NCI-H1092 treated with DMSO at 0.1 percent for 48 hours (cell line): ENCODE data around the gene CD300LG.
"Not testable (repeated sequence)": the region's sequence is repeated elsewhere in the genome, so short reads cannot be mapped to it uniquely, and the experiment has no call there.

Experiments
- DNase-seq: peaks from one replicate; lab custom pipeline; 2025; lab: John Stamatoyannopoulos, UW

Gene CD300LG

GRCh38 chr17:43878260-43879175 is 31.5 kb downstream of the CD300LG start:
- DNase-seq, result peak; percentile 21

DNA sequence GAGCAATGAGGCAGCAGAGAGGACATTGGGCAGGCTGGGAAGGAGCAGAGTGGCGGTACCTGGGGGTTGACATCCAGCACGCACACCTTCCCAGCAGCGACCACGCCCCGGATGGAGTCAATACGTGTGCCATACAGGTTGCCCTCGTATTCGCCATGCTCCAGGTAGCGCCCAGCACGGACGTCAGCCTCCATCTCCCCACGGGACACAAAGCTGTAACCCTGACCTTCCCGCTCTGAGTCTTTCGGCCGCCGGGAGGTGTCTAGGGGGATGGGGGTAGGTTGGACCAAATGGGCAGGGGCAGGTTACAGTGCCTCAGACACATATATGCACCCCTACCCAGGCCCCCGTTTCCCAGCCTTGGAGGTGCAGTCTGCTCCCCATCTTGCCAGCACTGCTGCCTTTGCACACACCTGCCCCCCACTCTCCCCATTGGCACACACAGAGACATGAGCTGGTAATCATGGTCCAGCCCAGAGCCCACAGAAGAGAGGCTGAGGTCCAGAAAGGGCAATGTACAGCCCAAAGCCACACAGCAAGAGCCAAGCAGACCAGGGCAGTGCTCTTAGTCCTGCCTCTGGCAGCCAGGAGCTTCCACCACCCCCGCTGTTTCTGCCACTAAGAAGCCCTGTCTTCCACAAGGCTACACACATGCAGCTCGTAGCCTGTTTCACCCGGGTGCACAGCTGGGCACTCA is 32.9 kb downstream of the CD300LG start:
- DNase-seq, result no peak

DNA sequence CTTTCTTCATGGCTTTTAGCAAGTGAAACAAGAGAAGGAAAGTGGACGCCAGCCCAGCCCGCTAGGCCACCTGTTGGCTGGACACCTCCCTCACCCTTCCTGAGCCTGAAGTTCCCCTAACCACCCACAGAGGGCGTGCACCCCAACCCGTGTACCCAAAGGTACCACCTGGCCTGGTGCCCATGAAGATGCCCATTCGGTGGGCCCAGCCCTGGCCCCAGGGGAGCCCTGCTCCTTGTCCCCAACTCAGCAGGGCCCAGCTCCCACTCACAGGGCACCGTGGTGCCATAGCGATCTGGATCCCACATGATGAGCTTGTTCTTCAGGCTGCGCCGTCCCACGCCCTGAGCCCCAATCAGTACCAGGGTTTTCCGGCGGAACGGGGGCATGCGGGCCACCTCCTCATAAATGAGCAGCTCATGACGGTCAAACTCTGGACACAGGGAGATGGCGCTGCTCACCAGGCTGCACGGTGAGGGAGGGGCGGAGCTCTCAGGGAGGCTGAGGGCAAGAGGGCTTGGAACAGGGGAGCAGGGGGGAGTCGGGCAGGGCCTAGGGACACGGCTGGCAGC is 33.5 kb downstream of the CD300LG start:
- DNase-seq, result peak; percentile 4

DNA sequence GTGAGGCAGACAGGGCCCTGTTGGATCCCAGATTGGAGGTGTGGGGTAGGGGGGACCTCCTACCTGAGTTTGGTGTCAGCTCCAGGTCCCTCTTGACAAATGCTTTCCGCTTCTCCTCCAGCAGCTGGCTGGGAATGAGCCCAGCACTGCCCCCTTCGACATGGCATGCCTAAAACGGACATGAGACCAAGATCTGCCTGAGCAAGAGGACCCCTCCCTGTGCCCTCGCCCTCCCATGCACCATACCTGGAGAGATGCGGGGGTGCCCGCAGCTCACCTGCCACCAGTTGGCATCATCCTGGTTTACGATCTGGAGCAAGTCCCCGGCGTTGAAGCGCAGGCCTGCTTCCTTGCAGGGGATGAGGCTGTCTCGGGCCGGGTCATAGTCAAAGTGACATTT is 34.2 kb downstream of the CD300LG start:
- no peak for DNase-seq

DNA sequence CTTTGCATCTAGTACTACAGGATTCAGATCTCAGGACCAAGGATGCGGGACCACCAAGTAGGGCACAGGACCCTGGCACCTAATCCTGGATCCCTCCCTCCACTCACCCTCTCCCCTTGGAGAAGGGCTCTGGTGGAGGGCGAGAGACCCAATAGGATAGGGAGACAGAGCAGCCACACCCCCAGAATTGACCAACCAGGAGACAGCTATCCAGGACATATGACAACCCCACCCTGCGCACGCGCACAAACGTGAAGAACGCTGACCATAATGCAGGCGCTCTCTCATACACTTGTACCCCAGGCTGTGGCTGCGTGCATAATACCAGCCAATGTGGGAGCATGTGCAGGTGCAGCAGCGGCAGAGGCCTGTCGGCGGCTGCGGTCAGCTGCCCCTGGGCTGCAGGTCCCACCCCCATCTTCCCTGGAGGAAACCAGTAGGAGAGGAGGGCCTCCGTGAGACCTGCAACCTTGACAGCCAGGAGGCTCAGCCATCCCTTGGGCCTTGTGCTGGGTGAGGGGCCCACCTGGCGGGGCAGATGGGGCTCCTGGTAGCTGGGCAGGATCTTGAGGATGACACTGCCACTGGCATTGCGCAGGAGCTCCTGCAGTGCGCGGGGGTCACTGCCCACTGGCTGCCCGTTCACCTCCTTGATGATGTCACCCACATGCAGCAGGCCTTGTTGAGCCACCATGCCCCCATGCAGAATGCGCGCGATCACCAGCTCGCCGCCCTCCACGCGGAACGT is 35.0 kb downstream of the CD300LG start:
- DNase-seq, result no peak

DNA sequence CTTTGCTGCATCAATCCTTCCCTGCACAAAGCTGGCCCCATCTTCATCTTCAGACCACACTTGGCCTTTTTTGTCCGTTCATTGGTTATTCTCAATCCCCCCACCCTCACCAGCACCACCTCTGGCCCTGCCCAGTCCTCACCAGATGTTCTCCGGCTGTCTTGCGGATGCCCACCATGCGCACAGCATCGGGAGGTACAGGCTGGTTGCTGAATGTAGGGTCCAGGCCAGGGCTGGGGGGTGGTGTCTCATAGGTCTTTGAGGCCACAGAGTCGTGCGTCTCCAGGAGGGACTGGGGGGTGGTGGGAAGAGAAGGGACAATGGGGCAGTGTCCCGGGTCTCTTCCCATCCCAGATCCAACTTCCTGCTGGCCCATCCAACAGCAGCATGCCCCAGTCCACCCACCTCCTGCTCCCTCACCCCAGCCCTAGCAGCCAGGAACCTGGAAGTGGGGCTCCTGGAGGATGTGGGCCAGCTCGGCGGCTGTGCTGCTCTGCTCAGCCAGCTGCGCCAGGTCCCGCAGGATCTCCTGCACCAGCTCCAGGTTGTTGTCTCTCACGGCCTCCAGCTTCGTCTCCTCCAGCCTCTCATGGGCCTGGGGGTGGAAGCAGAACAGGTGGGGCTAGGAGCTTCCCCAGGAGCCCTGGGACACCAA is 35.9 kb downstream of the CD300LG start:
- DNase-seq, result no peak

- DNase-seq, result no peak
These were observed 41.6 kb downstream of the CD300LG start for GRCh38 chr17:43888548-43888947.

GRCh38 chr17:43890240-43890639 is 43.3 kb downstream of the CD300LG start:
- DNase-seq, result no peak

DNA sequence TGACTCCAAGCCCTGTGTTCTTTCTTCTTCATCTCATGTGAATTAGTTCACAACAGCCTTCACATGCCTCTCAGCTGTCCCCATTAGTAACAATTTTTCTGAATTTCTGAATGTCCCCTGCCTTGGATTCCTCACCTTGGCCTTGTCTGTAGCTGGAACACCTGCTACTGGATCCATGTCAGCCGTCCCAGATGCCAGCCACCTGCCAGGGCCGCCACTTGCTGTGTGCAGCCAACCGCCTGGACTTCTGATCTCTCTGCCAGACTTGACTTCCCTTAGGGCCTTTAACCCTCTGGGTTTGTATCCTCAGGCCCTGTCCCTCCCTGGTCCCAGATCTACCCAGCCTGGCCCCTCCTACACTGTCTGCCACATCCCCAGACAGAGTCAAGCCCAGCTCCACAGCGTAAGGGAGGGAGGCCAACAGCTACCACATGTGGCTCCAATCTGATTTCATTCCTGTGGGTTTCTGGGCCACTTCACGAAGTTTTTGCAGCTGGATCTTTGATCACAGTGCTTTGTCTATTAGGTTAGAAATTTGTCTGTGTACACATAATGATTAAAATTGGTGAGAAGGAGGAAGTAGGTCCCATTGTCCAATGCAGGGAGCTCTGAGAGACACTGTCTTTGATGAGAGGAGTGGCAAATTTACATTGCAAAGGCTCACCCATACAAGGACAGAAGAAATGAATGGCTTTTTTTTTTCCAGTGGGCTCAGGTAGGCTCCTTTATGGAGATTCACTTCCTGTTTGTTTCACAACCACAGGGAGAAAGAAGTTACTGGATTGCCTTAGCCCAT is 45.1 kb downstream of the CD300LG start:
- DNase-seq, result no peak

DNA sequence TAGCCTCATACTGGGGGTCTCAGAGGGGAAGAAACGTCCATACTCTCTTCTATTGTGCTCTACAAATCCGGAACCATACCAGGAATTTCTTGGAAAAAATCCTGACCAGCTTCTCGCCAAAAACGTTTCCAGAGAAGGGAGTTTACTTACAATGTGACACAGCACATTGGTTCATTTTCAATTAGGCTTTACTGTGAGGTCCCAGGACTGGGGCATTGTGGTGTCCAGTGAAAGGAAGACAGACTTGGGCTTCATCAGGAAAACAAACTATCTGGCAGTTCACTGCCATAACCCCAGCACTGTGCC is 45.6 kb downstream of the CD300LG start:
- no peak for DNase-seq

DNA sequence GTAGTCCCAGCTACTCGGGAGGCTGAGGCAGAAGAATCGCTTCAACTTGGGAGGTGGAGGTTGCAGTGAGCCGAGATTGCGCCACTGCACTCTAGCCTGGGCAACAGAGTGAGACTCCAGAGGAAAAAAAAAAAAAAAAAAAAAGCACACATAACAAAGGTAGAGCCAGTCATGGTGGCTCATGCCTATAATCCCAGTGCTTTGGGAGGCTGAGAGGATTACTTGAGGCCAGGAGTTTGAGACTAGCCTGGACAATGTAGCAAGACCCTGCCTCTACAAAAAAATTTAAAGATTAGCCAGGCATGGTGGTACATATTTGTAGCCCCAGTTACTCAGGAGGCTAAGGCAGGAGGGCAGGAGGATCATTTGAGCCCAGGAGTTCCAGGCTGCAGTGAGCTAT is 47.5 kb downstream of the CD300LG start:
- DNase-seq, result not testable (repeated sequence)

DNA sequence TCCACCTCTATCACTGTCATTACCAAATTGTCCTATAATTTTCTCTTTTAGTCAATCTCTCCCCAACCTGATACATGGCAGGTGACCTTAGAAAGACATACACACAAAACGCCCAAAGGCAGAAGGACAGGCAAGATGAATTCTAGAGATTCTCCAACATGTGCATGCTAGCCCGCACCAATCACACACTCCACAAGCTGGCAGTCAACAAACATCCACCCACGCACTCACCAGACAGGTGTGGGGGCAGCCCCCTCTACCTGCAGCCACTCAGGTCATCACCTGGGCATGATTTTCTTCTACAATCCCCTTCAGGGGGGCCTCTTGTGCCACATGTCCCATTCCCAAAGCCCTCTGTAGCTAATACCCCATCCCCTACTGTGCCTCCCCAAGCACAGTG is 50.9 kb downstream of the CD300LG start:
- no peak for DNase-seq

- DNase-seq, result no peak
These were observed 51.5 kb downstream of the CD300LG start for GRCh38 chr17:43898446-43898845.

- DNase-seq, result peak; percentile 86
These were observed 53.3 kb downstream of the CD300LG start for GRCh38 chr17:43900183-43900857.

DNA sequence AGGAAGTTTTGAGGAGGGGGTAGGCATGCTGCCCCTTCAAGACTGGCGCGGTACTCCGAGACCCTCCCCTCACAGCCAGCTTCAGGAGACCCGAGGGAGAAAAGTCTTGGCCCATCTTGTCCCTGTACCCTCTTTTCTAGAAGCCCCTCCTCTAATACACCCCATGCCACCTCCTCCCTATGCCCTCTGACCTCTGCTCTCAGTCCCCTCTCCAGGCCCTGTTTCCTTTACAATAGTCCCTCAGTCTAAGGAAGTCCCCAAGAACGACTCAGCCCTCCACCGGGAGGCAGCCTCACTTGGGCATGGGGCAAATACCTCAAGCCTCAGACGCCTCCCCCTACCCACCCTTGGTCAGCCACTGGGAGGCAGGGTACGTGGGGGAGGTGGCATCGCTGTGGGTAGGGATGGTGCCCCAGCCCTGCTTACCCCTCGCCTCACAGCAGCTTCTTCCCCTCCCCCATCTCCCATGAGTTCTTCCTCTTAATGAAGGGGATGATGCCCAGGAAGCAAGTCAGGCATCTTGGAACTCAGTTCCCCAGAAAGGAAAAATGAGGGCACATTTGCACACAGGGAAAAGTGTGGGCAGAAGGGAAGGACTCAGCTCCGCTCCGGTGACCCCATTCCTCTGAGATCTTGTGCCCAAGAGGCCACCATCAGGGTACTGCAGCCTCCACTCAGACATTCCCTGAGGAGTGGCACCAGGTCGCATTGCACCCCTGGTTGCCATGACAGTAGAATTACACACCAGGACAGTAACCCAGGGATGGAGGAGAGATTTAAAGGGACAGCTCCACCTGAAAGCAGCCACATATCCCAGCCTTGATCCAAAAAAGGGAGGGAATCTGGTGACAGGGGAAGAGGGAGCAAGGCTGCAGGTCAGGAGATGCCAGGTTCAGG is 54.1 kb downstream of the CD300LG start:
- DNase-seq, result no peak

- no peak for DNase-seq
These were observed 55.0 kb downstream of the CD300LG start for GRCh38 chr17:43901861-43902589.

GRCh38 chr17:43905400-43905984 is 58.5 kb downstream of the CD300LG start:
- DNase-seq, result peak; percentile 27
